A549 treated with AZD9567 at 1 μM for 4 hours (cell line): ENCODE results near the gene RNF125. TPM values are rescaled to one million over a fixed set of nuclear protein-coding genes. Genes with fewer than 3 reads are reported as not detected.

ENCODE experiments used
- total RNA-seq: library from RNA; stranded (reverse); fragments of 200-300 nt; extraction: Qiagen RNA extraction; gene quantifications from 5 replicates; pipeline ENCODE4 v1.2.3, GENCODE V29; 2022; ENCODE audit not compliant: insufficient read depth

RNF125 gene
- 0.22 to 0.40 TPM (median 0.37 TPM) in 5 replicates for total RNA-seq

GRCh38 chr18:32018331-32019250, at the start of gene RNF125:
RNF125 (plus strand) TSS chr18:32018825; CDS start chr18:32018864, 39 bp downstream.

GRCh38 chr18:32091724-32092421, 73.2 kb downstream of the RNF125 start, which contains the start of gene RNF138:
RNF138 (plus strand) TSS chr18:32091874; CDS start chr18:32092777, 903 bp downstream.

Other genes starting within 250 kb of the RNF125 start
- 11.7 to 13.3 TPM (median 12.0 TPM) in 5 replicates for gene TRAPPC8, start 75.7 kb upstream of the RNF125 start, total RNA-seq
- gene RNF138, start 73.0 kb downstream of the RNF125 start, total RNA-seq = 13.5 to 17.1 TPM (median 14.6 TPM) in 5 replicates
- gene MEP1B, start 171.2 kb downstream of the RNF125 start, total RNA-seq = 0.07 to 0.11 TPM in 2 of 5 replicates, not detected in the others